GM18858 (cell line): ENCODE data around the gene JAM2.
"Not testable (repeated sequence)": the region's sequence is repeated elsewhere in the genome, so short reads cannot be mapped to it uniquely, and the experiment has no call there.

Source experiments
- ATAC-seq: cut with Tn5 transposase; IDR thresholded peaks from one replicate; pipeline ENCODE4 v1.9.1; 2021; ENCODE audit not compliant: unreplicated experiment

Gene JAM2, protein sequence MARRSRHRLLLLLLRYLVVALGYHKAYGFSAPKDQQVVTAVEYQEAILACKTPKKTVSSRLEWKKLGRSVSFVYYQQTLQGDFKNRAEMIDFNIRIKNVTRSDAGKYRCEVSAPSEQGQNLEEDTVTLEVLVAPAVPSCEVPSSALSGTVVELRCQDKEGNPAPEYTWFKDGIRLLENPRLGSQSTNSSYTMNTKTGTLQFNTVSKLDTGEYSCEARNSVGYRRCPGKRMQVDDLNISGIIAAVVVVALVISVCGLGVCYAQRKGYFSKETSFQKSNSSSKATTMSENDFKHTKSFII

DNA sequence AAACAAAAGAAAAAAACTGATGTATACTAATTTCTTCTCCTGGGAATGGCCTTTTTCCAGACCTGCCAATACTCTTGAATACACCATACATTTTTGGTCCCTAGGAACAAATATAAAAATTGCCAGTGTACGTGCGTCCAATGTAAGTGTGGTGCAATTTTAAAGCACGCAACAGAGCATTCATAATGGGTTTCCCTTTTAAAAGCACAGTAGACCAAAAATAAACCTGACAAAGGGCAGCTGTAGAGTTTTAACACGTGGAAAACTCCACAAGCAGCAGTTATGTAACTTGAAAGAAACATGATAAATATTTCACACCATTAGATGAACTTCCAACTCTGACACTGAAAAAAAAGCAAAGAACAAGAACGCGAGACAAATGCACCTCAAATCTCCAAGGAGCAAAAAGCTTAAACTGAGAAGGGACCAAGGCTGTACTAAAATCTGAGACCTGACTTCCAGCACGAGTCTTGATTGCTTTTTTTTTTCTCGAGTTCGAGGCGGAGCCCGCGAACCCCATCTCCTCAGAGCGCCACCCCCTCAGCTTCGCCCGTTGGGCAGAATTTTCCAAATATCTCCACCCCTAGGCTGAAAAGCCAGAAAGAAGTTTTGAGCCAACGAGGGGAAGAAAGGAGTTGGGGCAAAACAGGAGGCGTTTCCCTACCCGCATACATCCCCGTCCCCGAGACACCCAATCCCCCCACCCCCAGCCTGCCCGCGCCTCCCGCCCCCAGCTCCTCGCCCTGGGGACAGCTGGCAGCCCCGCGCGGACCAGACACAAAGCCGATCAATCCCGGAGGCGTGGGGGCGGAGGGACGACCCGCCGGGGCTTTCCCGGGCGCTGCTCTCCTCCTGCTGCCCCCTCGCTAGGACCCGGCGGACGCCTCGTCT, at the start of gene JAM2:
TSS of gene JAM2 (plus strand) at position 599 of the 891 bp plus-strand sequence. CDS start 564 bp downstream, outside the sequence.
- peak; percentile 20 for ATAC-seq

DNA sequence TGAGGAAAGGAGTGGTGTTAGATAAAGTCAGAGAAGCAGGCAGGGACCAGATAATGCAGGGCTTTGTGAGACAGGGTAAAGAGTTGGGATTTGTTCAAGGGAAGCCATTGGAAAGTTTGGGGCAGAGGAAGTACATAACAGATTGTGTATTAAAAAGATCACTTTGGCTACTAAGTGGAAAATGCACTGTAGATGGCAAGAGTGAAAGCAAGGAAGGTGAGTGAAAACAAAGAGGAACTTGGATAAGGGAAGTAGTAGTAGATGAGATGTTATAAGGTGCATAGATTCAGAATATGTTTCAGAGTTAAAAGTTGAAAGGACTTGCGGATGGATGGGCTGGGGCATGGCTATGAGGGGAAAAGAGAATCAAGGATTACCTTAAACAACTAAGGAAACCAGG, 49.2 kb upstream of the JAM2 start:
- no peak for ATAC-seq

GRCh38 chr21:25607151-25608043, 31.7 kb upstream of the JAM2 start, which contains the start of gene MRPL39:
Gene MRPL39 (minus strand): TSS chr21:25607481. CDS start chr21:25607475, 6 bp downstream.
- ATAC-seq, result peak; percentile 91

GRCh38 chr21:25608044-25608737, 30.9 kb upstream of the JAM2 start:
- peak; percentile 63 for ATAC-seq

DNA sequence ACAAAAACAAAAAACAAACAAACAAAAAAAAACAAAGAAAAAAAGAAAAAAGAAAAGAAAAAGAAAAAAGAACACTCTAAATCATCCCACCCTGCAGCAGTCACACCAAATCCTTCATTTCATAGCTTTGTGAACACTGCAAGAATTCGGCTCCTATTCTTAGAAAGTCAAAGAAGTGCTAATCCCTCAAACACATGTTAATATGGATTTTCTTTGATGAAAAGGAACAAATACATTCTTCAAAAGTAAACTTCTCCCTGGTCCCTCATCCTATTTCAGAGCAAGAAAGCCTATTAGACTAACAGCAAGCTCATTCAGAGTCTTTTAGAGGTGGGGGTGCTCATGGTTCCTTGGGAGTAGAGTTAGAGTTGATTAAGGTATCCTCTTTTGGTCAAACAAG, 24.6 kb upstream of the JAM2 start:
- ATAC-seq, result no peak

DNA sequence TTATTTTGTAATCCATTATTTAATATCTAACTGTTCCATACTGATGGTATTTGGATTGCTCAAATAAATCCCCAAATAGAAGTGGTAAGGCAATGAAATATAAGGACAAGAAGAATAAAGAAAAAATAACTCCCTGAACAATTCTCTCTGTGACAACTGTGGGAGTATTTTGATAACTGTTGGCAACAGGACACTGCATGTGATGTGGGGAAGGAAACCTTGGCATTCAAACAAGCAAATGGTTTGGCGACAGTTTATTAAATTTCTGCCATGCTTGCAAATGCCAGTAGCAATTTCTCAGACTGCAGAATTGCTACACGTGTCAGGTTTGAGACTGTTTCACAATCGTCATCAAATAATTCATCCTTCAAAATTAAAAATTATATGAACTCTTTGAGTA, 23.2 kb upstream of the JAM2 start:
- ATAC-seq, result no peak

DNA sequence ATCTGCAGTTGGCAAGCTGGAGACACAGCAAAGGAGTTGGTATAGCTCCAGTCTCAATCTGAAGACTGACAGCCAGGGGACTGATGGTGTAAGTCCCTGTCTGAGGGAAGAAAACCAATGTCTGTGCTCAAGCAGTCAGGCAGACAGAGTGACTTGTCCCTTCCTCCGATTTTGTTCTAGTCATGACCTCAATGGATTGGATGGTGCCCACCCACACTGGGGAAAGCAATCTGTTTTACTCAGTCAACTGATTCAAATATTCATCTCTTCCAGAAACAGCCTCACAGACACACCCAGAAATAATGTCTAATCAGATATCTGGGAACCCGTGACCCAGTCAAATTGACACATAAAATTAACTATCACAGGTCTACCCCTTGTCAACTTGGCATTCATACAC, 19.9 kb upstream of the JAM2 start:
- ATAC-seq, result no peak

DNA sequence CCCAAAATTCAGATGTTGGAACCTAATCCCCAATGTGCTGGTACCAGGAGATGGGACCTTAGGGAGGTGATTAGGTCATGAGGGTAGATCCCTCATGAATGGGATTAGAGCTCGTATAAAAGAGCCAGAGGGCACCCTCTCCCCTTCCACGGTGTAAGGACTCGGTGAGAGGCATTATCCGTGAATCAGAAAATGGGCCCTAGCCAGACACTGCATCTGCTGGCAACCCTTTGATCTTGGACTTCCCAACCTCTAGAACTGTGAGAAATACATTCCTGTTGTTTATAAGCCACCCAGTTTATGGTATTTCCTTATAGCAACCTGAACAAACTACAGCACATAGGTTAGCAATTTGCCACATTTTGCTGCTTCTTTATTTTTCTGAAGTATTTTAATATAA, 14.5 kb upstream of the JAM2 start:
- no peak for ATAC-seq

GRCh38 chr21:25625036-25625435, 14.0 kb upstream of the JAM2 start:
- no peak for ATAC-seq

GRCh38 chr21:25625776-25626555, 13.1 kb upstream of the JAM2 start:
- ATAC-seq, result not testable (repeated sequence)

- ATAC-seq, result no peak
These were observed 12.3 kb upstream of the JAM2 start for GRCh38 chr21:25626757-25627156.

- ATAC-seq, result no peak
These were observed 6.8 kb upstream of the JAM2 start for GRCh38 chr21:25632296-25632695.

GRCh38 chr21:25635310-25635709, 3.7 kb upstream of the JAM2 start:
- ATAC-seq, result no peak

- ATAC-seq, result no peak
These were observed 2.3 kb upstream of the JAM2 start for GRCh38 chr21:25636727-25637126.

DNA sequence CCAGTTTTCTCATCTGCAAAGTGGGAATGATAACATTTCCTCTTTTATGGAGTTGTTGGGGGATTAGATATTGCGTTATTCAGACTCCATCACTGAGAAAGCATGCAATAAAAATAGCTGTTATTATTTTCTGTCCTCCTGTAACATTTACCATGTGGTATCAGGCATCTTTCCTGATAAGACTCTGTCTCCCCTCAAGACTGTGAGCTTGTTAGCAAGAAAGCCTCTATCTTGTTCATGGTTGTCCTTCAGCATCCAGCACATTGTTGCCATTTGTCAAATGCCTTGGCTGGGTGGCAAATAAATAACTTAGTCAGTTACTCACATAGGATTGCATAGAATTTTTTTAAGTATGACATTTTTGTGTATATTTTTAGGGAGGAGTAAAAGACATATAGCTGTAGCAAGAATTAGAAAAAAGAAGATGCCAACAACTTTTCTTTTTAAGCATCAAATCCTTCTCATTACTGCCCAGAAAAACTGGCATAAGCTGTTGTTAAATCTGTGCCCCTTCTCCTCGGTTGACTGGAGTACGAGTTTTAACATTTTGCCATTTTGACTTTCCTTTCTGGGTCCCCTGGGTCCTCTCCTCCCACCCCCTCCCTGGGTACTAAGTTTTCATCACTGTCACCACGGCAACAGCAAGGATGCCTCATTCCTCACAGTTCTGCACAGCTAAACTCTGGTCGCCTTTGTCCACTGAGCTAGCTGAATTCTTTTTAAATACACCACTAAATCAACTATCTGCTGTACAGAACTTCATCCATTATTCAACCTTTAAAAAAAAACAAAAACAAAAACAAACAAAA, 1.0 kb upstream of the JAM2 start:
- no peak for ATAC-seq

DNA sequence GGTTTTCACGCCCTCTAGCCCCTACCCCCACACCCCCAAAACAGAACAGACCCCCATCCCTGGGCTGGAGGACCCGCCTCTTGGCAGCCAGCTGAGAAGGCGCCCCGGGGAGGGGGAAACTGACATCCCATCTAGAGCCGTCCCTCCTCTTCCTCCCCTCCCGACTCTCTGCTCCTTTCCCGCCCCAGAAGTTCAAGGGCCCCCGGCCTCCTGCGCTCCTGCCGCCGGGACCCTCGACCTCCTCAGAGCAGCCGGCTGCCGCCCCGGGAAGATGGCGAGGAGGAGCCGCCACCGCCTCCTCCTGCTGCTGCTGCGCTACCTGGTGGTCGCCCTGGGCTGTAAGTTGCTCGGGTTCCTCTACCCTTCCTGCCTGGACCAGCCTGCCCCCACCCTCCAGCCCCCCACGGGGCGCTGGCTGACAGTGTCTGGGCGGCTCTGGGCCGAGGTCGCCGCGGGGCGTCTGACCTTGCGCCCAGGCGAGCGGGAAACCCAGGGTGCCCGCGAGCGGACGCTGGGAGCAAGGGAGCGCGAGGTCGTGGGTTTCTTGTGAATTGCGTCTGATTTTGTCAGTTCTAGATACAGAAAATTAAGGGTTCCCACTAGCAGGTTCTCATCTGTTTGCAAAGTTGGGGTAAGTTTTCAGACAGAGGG, 618 bp downstream of the JAM2 start:
- peak; percentile 53 for ATAC-seq

- ATAC-seq, result peak; percentile 5
These were observed 1.3 kb downstream of the JAM2 start for GRCh38 chr21:25640202-25640942.

DNA sequence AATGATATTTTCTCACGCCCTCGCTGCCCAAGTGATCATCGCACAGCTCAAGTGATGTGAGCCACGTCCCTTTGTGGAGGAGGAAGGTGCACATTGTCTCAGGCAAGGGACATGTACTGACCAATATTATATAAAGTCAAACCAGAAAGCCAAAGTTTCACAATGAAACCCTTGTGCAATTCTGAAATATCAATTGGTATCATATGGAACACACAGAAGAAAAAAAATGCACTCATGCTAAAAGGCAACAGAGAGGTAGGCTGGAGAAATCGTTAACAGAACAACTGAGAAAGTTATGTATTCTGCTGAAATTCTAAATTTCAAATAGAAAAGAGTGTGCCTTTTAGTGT, 1.9 kb downstream of the JAM2 start:
- ATAC-seq, result no peak
